ENCODE measurements around the gene IKBKE. TPM values are rescaled to one million over a fixed set of nuclear protein-coding genes. Genes with fewer than 3 reads are reported as not detected.

Gene IKBKE
- total and polyA plus RNA-seq, 10 of the 15 experiments (the other 5 are each of a cell fraction or from before 2014, with no cell fraction given), result 12.8 to 35.1 (median 23.1) TPM

DNA sequence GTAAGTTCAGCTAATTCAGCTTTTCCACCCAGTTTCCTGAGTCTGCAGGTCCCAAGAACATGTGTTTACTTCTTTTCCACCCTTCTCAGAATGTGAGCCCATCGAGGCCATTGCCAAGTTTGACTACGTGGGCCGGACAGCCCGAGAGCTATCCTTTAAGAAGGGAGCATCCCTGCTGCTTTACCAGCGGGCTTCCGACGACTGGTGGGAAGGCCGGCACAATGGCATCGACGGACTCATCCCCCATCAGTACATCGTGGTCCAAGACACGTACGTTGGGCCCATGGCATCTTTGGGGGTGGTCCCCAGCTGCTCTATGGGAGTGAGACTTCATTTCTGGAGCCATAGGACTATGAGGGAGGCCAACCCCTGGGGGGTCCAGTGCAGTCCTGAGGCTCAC is 17.2 kb upstream of the IKBKE start:
- Histone ChIP-seq H3K4me3 (no peak overlapping the region), H4K20me1 (ENCODE audit: control insufficient read depth, insufficient read depth) (no peaks in the 10 kb centered on the region), H3K27ac (ENCODE audit: control insufficient read depth, insufficient read depth) (no peak overlapping the region), H2AFZ (ENCODE audit: control insufficient read depth, low read depth, low read length) (no peak overlapping the region), H3K9me3 (replicated peaks; ENCODE audit: control insufficient read depth, insufficient read depth, low read length) (no peaks in the 10 kb centered on the region), H3K36me3 (ENCODE audit: control insufficient read depth in 2 of 2, insufficient read depth in 2 of 2, low read length in 1 of 2) (peaks cover 0 to 2% of the 10 kb centered on the region in 2 experiments; a peak in 1 of 4 replicates), H3K4me1 (ENCODE audit: control insufficient read depth, insufficient read depth, low read length) (no peaks in the 10 kb centered on the region), H3K79me2 (ENCODE audit: control insufficient read depth, insufficient read depth, low read length) (no peaks in the 10 kb centered on the region), H3K27me3 (replicated peaks in 1 of 2; ENCODE audit: control insufficient read depth in 2 of 2, insufficient read depth in 2 of 2, low read length in 1 of 2) (no peaks in the 10 kb centered on the region), H3K9ac (ENCODE audit: control insufficient read depth, insufficient read depth, low read length) (no peak overlapping the region), H3K4me2 (ENCODE audit: control insufficient read depth, insufficient read depth) (no peak overlapping the region)
- ChIA-PET RAD21 (ENCODE audit: unreplicated experiment) (no interaction called here), CTCF (interaction anchor here (1.3 kb wide), 1 partner anchor 9 kb away, joined by 5 read pairs; no protein-coding TSS in a partner anchor), SMC1A (ENCODE audit: uncharacterized antibody, unreplicated experiment) (no interaction called here), POLR2A (no interaction called here)
- intact Hi-C loops (cut with micrococcal nuclease; ENCODE audit: unreplicated experiment) (no loop called here), in situ Hi-C loops (cut with MboI) (no loop called here)
- no peak for DNase-seq (ENCODE audit: low read depth, low spot score)
- TF ChIP-seq, protein P1, sequence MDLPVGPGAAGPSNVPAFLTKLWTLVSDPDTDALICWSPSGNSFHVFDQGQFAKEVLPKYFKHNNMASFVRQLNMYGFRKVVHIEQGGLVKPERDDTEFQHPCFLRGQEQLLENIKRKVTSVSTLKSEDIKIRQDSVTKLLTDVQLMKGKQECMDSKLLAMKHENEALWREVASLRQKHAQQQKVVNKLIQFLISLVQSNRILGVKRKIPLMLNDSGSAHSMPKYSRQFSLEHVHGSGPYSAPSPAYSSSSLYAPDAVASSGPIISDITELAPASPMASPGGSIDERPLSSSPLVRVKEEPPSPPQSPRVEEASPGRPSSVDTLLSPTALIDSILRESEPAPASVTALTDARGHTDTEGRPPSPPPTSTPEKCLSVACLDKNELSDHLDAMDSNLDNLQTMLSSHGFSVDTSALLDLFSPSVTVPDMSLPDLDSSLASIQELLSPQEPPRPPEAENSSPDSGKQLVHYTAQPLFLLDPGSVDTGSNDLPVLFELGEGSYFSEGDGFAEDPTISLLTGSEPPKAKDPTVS (IDR thresholded peaks at IDR 0.05; ENCODE audit: low read depth, low read length), result no peak
- no peak for TF ChIP-seq SREBF1 (IDR thresholded peaks at IDR 0.05; ENCODE audit: low read length)
- no peak for TF ChIP-seq SUZ12 (IDR thresholded peaks at IDR 0.05; ENCODE audit: unreplicated experiment)
- no peak for TF ChIP-seq CHD1 (IDR thresholded peaks at IDR 0.05; ENCODE audit: low read depth, low read length)
- TF ChIP-seq BACH1 (IDR thresholded peaks at IDR 0.05; ENCODE audit: borderline replicate concordance), result no peak
- no TSS peak for BruUV-seq (replicated peaks)
- WGBS (ENCODE audit: insufficient coverage, insufficient replicate concordance, low lambda C conversion rate, missing lambda C conversion rate), result 86% methylated on average over 13 of the region's 13 CpGs
- no peak for ATAC-seq
- no peak for FAIRE-seq

GRCh38 chr1:206455289-206455665 is 15.0 kb upstream of the IKBKE start:
- Histone ChIP-seq H3K27ac (ENCODE audit: control insufficient read depth, insufficient read depth) (no peak overlapping the region), H3K4me1 (ENCODE audit: control insufficient read depth, insufficient read depth, low read length) (no peaks in the 10 kb centered on the region), H3K9me3 (replicated peaks; ENCODE audit: control insufficient read depth, insufficient read depth, low read length) (no peaks in the 10 kb centered on the region), H3K36me3 (ENCODE audit: control insufficient read depth in 2 of 2, insufficient read depth in 2 of 2, low read length in 1 of 2) (peaks cover 0 to 2% of the 10 kb centered on the region in 2 experiments; a peak in 1 of 4 replicates), H3K9ac (ENCODE audit: control insufficient read depth, insufficient read depth, low read length) (no peak overlapping the region), H3K4me3 (no peak overlapping the region), H2AFZ (ENCODE audit: control insufficient read depth, low read depth, low read length) (no peak overlapping the region), H3K4me2 (ENCODE audit: control insufficient read depth, insufficient read depth) (no peak overlapping the region), H3K79me2 (ENCODE audit: control insufficient read depth, insufficient read depth, low read length) (no peaks in the 10 kb centered on the region), H3K27me3 (replicated peaks in 1 of 2; ENCODE audit: control insufficient read depth in 2 of 2, insufficient read depth in 2 of 2, low read length in 1 of 2) (no peaks in the 10 kb centered on the region), H4K20me1 (ENCODE audit: control insufficient read depth, insufficient read depth) (no peaks in the 10 kb centered on the region)
- SMC1A ChIA-PET (ENCODE audit: uncharacterized antibody, unreplicated experiment), result no interaction called here
- intact Hi-C loops (cut with micrococcal nuclease; ENCODE audit: unreplicated experiment) (no loop called here), in situ Hi-C loops (cut with MboI) (no loop called here)
- no peak for ATAC-seq
- 82% methylated on average over 3 of the region's 3 CpGs for WGBS (ENCODE audit: insufficient coverage, insufficient replicate concordance, low lambda C conversion rate, missing lambda C conversion rate)
- FAIRE-seq, result no peak
- BruUV-seq (replicated peaks), result no TSS peak
- POLR2A ChIA-PET, result no interaction called here
- CTCF ChIA-PET, result no interaction called here
- no peak for DNase-seq (ENCODE audit: low read depth, low spot score)
- RAD21 ChIA-PET (ENCODE audit: unreplicated experiment), result interaction anchor here (0.9 kb wide), 1 partner anchor 11 kb away, joined by 3 read pairs; no protein-coding TSS in a partner anchor
- TF ChIP-seq CHD2 (IDR thresholded peaks at IDR 0.05; ENCODE audit: borderline replicate concordance, low read depth, low read length), result no peak
- no peak for TF ChIP-seq POLR2AphosphoS5 (IDR thresholded peaks at IDR 0.05; ENCODE audit: low read length)
- TF ChIP-seq, protein P2, sequence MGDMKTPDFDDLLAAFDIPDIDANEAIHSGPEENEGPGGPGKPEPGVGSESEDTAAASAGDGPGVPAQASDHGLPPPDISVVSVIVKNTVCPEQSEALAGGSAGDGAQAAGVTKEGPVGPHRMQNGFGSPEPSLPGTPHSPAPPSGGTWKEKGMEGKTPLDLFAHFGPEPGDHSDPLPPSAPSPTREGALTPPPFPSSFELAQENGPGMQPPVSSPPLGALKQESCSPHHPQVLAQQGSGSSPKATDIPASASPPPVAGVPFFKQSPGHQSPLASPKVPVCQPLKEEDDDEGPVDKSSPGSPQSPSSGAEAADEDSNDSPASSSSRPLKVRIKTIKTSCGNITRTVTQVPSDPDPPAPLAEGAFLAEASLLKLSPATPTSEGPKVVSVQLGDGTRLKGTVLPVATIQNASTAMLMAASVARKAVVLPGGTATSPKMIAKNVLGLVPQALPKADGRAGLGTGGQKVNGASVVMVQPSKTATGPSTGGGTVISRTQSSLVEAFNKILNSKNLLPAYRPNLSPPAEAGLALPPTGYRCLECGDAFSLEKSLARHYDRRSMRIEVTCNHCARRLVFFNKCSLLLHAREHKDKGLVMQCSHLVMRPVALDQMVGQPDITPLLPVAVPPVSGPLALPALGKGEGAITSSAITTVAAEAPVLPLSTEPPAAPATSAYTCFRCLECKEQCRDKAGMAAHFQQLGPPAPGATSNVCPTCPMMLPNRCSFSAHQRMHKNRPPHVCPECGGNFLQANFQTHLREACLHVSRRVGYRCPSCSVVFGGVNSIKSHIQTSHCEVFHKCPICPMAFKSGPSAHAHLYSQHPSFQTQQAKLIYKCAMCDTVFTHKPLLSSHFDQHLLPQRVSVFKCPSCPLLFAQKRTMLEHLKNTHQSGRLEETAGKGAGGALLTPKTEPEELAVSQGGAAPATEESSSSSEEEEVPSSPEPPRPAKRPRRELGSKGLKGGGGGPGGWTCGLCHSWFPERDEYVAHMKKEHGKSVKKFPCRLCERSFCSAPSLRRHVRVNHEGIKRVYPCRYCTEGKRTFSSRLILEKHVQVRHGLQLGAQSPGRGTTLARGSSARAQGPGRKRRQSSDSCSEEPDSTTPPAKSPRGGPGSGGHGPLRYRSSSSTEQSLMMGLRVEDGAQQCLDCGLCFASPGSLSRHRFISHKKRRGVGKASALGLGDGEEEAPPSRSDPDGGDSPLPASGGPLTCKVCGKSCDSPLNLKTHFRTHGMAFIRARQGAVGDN (IDR thresholded peaks at IDR 0.05), result no peak
- TF ChIP-seq NR2C2 (IDR thresholded peaks at IDR 0.05; ENCODE audit: borderline replicate concordance, control insufficient read depth, insufficient read length, low read depth), result no peak
- TF ChIP-seq, protein P3, sequence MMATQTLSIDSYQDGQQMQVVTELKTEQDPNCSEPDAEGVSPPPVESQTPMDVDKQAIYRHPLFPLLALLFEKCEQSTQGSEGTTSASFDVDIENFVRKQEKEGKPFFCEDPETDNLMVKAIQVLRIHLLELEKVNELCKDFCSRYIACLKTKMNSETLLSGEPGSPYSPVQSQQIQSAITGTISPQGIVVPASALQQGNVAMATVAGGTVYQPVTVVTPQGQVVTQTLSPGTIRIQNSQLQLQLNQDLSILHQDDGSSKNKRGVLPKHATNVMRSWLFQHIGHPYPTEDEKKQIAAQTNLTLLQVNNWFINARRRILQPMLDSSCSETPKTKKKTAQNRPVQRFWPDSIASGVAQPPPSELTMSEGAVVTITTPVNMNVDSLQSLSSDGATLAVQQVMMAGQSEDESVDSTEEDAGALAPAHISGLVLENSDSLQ (IDR thresholded peaks at IDR 0.05), result no peak

Measured in GM12878 (cell line).